Measurements from ENCODE around the gene C1RL.

Gene C1RL

DNA sequence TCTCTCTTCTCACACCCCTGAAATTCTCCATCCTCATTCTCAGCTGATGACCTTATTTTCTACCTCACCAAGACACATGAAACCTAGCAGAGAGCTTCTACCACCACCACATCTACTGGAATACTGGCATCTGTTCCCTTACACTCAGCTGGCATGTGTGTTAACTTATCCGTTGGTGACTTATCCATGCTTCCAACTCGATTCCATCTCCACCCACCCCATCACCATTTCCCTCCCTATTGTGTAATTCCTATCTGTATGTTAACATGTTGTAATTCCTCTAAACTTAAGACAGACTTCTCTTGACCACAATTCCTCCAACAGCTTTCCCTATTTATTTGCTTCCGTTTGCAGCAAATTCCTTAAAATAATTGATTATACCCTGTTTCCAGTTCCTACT, 33.1 kb downstream of the C1RL start:
- Histone ChIP-seq H3K27ac (ENCODE audit: low read depth, low read length) (no peak overlapping the region), H3K36me3 (ENCODE audit: low read length) (no peaks in the 10 kb centered on the region), H3K9me3 (ENCODE audit: insufficient read depth, low read length) (no peaks in the 10 kb centered on the region), H3K9ac (ENCODE audit: low read length) (no peak overlapping the region), H2AFZ (ENCODE audit: low read depth, low read length, severe bottlenecking) (no peak overlapping the region), H3F3A (ENCODE audit: insufficient read depth) (no peaks in the 10 kb centered on the region), H3K9me2 (replicated peaks; ENCODE audit: insufficient read depth, low read length) (no peaks in the 10 kb centered on the region), H3K27me3 (ENCODE audit: low read length) (no peaks in the 10 kb centered on the region), H3K4me2 (ENCODE audit: low read depth, low read length, poor library complexity, severe bottlenecking) (no peak overlapping the region), H3K79me2 (ENCODE audit: insufficient read depth, low read length) (no peaks in the 10 kb centered on the region), H4K20me1 (ENCODE audit: low read depth, low read length) (no peaks in the 10 kb centered on the region), H3K4me3 (ENCODE audit: insufficient read depth, low read length, poor library complexity, severe bottlenecking) (no peak overlapping the region)
- TF ChIP-seq, protein P1, sequence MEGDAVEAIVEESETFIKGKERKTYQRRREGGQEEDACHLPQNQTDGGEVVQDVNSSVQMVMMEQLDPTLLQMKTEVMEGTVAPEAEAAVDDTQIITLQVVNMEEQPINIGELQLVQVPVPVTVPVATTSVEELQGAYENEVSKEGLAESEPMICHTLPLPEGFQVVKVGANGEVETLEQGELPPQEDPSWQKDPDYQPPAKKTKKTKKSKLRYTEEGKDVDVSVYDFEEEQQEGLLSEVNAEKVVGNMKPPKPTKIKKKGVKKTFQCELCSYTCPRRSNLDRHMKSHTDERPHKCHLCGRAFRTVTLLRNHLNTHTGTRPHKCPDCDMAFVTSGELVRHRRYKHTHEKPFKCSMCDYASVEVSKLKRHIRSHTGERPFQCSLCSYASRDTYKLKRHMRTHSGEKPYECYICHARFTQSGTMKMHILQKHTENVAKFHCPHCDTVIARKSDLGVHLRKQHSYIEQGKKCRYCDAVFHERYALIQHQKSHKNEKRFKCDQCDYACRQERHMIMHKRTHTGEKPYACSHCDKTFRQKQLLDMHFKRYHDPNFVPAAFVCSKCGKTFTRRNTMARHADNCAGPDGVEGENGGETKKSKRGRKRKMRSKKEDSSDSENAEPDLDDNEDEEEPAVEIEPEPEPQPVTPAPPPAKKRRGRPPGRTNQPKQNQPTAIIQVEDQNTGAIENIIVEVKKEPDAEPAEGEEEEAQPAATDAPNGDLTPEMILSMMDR (IDR thresholded peaks at IDR 0.05; ENCODE audit: insufficient read depth, low read length, poor library complexity, severe bottlenecking): no peak
- TF ChIP-seq EZH2phosphoT487 (conservative IDR thresholded peaks at IDR 0.05; ENCODE audit: low read length): no peak

DNA sequence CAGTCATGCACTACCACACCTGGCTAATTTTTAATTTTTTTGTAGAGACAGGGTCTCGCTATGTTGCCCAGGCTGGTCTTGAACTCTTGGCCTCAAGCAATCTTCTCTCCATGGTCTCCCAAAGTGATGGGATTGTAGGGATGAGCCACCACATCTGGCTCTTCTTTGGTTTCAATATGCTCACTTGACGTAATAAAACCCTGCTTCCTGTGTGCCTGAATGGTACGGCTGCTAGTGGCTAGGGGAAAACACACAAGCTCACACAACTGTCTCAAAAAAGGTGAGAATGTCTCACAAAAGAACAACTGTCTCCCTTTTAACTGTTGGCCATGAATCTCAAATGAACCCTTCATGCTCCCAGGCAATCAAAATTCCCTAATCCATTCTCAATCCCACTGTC, 33.5 kb downstream of the C1RL start:
- H3K4me2 ChIP-seq (ENCODE audit: low read depth, low read length, poor library complexity, severe bottlenecking): no peak overlapping the region
- TF ChIP-seq, protein P1 (IDR thresholded peaks at IDR 0.05; ENCODE audit: insufficient read depth, low read length, poor library complexity, severe bottlenecking): no peak
- TF ChIP-seq EZH2phosphoT487 (conservative IDR thresholded peaks at IDR 0.05; ENCODE audit: low read length): no peak

DNA sequence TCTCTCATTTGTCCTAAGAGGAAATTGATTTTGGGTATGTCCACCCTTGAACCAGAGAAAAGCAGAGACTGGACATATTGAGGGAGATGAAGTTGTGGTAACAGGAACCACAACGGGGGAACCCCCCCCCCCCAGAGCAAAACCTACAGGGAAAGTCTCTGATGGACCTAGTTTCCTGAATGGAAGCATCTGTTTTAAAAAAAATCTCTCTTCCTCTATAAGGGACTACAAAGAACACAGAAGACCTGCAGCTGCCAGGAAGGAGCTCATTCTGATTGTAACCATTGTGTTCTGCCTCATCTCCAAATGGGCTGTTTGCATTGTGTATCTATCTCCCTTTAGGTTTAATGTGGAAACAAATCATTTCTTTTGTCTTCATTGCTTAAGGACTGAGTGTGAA, 35.1 kb downstream of the C1RL start:
- no peaks in the 10 kb centered on the region for H3F3A ChIP-seq (ENCODE audit: insufficient read depth)

More for the DNA sequence above, 33.5 kb downstream of the C1RL start:
- H3K36me3 ChIP-seq (ENCODE audit: low read length): no peaks in the 10 kb centered on the region
- H3K27me3 ChIP-seq (ENCODE audit: low read length): no peaks in the 10 kb centered on the region
- no peak overlapping the region for H3K27ac ChIP-seq (ENCODE audit: low read depth, low read length)
- H2AFZ ChIP-seq (ENCODE audit: low read depth, low read length, severe bottlenecking): no peak overlapping the region
- H3K9me2 ChIP-seq (replicated peaks; ENCODE audit: insufficient read depth, low read length): no peaks in the 10 kb centered on the region
- H3K9me3 ChIP-seq (ENCODE audit: insufficient read depth, low read length): no peaks in the 10 kb centered on the region
- no peak overlapping the region for H3K9ac ChIP-seq (ENCODE audit: low read length)
- no peak overlapping the region for H3K4me3 ChIP-seq (ENCODE audit: insufficient read depth, low read length, poor library complexity, severe bottlenecking)
- no peaks in the 10 kb centered on the region for H4K20me1 ChIP-seq (ENCODE audit: low read depth, low read length)
- no peaks in the 10 kb centered on the region for H3F3A ChIP-seq (ENCODE audit: insufficient read depth)
- no peaks in the 10 kb centered on the region for H3K79me2 ChIP-seq (ENCODE audit: insufficient read depth, low read length)

More for the DNA sequence above, 35.1 kb downstream of the C1RL start:
- TF ChIP-seq, protein P1 (IDR thresholded peaks at IDR 0.05; ENCODE audit: insufficient read depth, low read length, poor library complexity, severe bottlenecking): no peak
- TF ChIP-seq EZH2phosphoT487 (conservative IDR thresholded peaks at IDR 0.05; ENCODE audit: low read length): no peak
- no peak overlapping the region for H3K9ac ChIP-seq (ENCODE audit: low read length)
- no peaks in the 10 kb centered on the region for H4K20me1 ChIP-seq (ENCODE audit: low read depth, low read length)
- no peak overlapping the region for H3K4me3 ChIP-seq (ENCODE audit: insufficient read depth, low read length, poor library complexity, severe bottlenecking)
- no peak overlapping the region for H3K4me2 ChIP-seq (ENCODE audit: low read depth, low read length, poor library complexity, severe bottlenecking)
- H3K27me3 ChIP-seq (ENCODE audit: low read length): no peaks in the 10 kb centered on the region
- H3K9me2 ChIP-seq (replicated peaks; ENCODE audit: insufficient read depth, low read length): no peaks in the 10 kb centered on the region
- no peak overlapping the region for H3K27ac ChIP-seq (ENCODE audit: low read depth, low read length)
- no peaks in the 10 kb centered on the region for H3K9me3 ChIP-seq (ENCODE audit: insufficient read depth, low read length)
- no peaks in the 10 kb centered on the region for H3K36me3 ChIP-seq (ENCODE audit: low read length)
- no peaks in the 10 kb centered on the region for H3K79me2 ChIP-seq (ENCODE audit: insufficient read depth, low read length)
- H2AFZ ChIP-seq (ENCODE audit: low read depth, low read length, severe bottlenecking): no peak overlapping the region
